ENCODE measurements around the gene BACH2.

DNA sequence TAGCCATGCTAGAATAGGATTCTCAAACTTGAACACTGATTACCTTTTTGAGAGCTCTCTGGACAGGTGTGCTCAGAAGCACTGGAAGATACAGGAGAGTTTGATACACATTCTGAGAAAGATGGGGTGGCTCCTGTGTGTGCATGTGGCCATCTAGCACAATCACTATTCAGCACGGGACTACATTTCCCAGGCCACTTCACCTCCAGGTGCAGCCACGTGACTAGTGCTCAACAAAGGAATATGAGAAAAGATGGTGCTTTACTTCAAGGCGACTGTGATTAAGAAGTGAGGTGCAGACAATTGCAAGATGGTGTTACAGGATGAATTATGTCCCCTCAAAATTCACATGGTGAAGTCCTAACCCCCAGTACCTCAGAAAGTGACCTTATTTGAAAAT is 103.8 kb downstream of the BACH2 start:
- TF ChIP-seq TCF7L2 (IDR thresholded peaks at IDR 0.05; ENCODE audit: borderline replicate concordance, extremely low read depth, insufficient read depth, insufficient read length) (no peak), FOSL1 (IDR thresholded peaks at IDR 0.05; ENCODE audit: low read depth) (no peak), SIN3A (IDR thresholded peaks at IDR 0.05; ENCODE audit: low read depth) (no peak)
- TF ChIP-seq, protein P1, sequence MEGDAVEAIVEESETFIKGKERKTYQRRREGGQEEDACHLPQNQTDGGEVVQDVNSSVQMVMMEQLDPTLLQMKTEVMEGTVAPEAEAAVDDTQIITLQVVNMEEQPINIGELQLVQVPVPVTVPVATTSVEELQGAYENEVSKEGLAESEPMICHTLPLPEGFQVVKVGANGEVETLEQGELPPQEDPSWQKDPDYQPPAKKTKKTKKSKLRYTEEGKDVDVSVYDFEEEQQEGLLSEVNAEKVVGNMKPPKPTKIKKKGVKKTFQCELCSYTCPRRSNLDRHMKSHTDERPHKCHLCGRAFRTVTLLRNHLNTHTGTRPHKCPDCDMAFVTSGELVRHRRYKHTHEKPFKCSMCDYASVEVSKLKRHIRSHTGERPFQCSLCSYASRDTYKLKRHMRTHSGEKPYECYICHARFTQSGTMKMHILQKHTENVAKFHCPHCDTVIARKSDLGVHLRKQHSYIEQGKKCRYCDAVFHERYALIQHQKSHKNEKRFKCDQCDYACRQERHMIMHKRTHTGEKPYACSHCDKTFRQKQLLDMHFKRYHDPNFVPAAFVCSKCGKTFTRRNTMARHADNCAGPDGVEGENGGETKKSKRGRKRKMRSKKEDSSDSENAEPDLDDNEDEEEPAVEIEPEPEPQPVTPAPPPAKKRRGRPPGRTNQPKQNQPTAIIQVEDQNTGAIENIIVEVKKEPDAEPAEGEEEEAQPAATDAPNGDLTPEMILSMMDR (IDR thresholded peaks at IDR 0.05 in 2 of 3, conservative IDR thresholded peaks at IDR 0.05 in 1 of 3; ENCODE audit: borderline replicate concordance in 1 of 3, insufficient read depth in 1 of 3, low read depth in 2 of 3, low read length in 2 of 3) = no peak

All from HCT116 (cell line).